Activated CD4-positive, alpha-beta T cell treated with anti-CD3 and anti-CD28 coated beads, Interleukin-2, amount 50 U/mL, for 48 hours (primary cell): Measurements from ENCODE around the gene ABHD1.
"Not testable (repeated sequence)": the region's sequence is repeated elsewhere in the genome, so short reads cannot be mapped to it uniquely, and the experiment has no call there.

ENCODE experiments used
- DNase-seq, 2 experiments: peaks; one replicate each; pipeline ENCODE4 v3.0.0-alpha.2; 2020

ABHD1 gene

DNA sequence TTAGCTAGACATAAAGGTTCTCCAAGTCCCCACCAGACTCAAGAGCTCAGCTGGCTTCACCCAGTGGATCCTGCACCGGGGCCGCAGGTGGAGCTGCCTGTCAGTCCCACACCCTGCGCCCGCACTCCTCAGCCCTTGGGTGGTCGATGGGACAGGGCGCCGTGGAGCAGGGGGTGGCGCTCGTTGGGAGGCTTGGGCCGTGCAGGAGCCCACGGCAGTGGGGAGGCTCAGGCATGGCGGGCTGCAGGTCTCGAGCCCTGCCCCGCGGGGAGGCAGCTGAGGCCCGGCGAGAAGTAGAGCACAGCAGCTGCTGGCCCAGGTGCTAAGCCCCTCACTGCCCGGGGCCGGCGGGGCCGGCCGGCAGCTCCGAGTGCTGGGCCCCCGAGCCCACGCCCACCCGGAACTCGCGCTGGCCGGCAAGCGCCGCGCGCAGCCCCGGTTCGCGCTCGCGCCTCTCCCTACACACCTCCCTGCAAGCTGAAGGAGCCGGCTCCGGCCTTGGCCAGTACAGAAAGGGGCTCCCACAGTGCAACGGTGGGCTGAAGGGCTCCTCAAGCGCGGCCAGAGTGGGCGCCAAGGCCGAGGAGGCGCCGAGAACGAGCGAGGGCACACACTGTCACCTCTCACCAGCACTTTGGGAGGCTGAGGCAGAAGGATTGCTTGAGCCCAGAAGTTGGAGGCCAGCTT, 12.1 kb upstream of the ABHD1 start:
- not testable (repeated sequence) for DNase-seq

GRCh38 chr2:27115519-27115918, 8.1 kb upstream of the ABHD1 start:
- DNase-seq, result no peak

DNA sequence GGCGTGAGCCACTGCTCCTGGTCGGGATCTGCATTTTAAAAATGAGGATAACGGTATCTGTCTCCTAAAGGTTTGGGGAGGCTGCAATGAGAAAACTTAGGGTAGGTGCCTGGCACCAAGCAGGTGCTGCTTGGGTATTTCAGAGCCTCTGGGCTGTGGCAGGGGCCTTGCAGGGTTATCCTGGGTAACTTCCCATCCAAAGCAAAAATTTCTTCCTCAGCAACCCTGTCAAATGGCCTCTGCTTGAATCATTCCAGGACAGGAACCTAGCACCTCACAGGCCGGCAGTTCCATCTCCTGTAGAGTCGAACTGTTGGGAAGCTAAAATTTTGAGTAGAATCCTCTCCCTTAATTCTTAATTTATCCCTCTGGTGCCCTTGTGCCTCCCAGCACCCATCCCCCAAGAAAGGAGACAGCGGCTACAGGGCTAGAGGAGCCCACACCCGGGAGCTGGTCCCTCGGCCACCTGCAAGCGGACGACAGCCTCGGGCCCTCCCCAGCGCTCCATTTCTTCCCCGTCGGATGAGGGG, 5.6 kb upstream of the ABHD1 start:
- no peak for DNase-seq

DNA sequence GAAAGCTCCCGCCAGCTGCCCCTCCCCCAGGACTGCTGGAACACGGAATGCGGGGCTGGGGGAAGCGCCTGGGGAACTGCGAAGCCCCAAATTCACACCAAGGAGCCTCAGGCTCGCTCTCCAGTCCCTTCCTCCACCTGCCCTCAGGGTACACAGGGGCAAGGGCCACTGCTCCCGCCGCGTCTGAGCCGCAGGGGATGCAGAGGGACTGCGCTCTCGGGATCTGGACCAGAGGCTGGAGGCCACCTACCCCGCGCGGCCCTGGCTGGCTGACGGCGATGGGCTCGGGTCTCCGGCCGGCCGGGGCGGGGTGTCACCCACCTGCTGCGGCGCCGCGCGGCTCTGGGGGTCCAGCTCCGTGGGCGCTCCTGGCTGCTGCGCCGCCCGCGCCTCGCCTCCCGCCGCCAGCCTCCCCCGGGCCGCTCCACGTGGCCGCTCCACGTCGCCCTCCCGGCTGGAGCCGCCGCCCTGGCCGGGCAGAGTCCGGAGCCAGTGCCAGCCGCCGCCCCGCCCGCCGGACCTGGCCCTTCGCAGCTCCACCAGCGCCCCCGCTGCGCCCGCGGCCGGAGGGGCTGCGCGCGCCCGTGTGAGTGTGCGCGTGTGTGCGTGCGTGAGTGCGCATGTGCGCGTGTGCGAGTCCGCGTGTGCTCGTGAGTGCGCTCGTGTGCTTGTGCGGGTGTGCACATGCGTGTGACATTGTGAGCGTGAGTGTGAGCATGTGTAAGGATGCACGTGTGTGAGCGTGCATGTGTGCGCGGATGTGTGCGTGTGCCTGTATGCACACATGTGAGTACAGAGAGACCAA, 4.9 kb upstream of the ABHD1 start, which contains the start of gene CGREF1:
CGREF1 (minus strand) TSS at position 604 of the 805 bp plus-strand sequence. CDS start 14,762 bp downstream, outside the sequence.
- DNase-seq, result peak; percentile 15 to 23

GRCh38 chr2:27119330-27119670, 4.3 kb upstream of the ABHD1 start:
- DNase-seq, result not testable (repeated sequence)

DNA sequence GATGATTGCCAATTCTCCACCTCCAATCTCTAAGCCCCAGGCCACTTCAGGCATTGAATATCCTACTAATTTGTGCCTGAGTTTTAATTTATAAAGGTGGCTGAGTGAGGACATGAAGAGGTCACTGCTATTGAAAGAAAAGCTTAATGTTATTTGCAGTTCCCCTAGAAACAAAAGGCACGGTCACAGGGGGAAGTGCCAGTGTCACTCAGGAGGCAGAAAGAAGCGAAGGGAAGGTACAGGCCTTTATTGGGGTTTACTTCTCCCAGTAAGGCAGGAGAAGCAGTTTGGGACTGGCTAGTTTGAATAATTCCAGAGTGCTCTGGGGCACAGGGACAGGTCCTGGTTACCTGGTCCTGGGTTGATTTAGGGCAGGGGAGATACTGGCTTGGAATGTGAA, 1.7 kb upstream of the ABHD1 start:
- DNase-seq, result no peak

DNA sequence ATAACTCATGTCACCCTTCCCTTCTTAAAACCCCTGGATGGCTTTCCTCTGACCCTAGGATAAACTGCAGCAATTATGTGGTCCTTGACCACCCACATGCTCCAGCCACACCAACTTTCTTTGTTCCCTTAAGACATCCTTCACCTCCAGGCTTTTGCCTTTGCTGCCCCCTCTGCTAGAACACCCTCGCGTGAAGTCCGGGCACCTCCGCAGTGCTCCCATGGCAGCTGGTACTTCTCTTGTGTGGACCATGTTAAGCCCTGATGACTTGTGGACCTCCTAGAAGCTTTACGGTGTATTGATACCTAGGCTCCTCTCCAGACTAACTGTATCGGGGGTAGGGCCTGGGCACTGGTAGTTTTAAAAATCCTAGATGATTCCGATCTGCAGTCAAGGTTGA, 824 bp upstream of the ABHD1 start:
- DNase-seq, result no peak

GRCh38 chr2:27125104-27125503, 1.5 kb downstream of the ABHD1 start:
- no peak for DNase-seq

DNA sequence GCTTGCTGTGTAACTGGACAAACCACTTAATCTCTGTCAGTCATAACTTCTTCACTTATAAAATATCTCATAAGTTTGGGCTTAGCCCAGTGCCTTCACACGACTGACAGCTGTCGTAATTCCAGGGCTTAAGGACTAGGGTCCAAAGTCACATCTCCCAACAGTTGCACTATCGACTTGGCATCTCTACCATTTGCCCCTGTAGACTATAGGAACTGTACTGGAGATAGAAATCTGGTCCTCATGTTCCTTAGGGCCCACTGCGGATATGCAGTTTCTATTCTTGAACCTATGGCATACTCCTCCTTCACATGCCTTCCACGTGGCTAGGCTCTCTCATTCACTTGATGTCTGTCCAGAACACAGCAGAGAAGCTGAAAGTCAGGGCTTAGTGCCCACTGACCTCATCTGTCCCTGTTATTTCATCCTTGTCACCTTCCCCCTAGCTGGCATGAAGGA, 2.7 kb downstream of the ABHD1 start:
- no peak for DNase-seq

DNA sequence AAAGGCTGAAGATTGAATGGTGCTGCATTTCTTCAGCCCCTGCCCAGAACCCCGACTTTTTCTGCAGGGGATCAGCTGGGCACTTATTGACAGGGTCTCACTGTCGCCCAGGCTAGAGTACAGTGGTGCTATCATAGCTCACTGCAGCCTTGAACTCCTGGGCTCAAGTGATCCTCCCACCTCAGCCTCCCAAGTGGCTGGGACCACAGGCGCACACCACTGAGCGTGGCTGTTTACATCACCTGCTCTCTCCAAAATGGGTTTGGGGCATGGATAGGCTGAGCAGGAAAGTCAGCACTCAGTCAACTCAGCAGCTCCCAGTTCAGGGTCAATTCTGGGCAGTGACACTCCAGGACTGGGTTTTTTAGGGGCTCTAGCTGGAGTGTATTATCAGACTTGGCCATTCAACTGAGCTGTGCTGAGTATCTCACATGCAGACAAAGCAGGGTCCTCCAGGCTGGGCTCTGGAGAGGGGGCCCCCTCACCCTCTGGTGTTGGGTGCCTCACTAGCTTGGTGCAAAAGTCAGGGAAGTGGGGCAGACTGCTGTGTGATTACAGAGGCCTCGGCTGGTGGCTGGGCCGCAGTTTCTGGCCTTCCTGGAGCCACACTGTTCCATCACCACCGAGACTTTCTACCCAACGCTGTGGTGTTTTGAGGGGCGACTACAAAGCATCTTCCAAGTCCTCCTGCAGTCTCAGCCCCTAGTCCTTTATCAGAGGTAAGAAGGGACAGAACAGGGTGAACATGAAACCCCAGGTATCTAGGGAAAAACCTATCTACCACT, 4.5 kb downstream of the ABHD1 start:
- DNase-seq, result no peak

DNA sequence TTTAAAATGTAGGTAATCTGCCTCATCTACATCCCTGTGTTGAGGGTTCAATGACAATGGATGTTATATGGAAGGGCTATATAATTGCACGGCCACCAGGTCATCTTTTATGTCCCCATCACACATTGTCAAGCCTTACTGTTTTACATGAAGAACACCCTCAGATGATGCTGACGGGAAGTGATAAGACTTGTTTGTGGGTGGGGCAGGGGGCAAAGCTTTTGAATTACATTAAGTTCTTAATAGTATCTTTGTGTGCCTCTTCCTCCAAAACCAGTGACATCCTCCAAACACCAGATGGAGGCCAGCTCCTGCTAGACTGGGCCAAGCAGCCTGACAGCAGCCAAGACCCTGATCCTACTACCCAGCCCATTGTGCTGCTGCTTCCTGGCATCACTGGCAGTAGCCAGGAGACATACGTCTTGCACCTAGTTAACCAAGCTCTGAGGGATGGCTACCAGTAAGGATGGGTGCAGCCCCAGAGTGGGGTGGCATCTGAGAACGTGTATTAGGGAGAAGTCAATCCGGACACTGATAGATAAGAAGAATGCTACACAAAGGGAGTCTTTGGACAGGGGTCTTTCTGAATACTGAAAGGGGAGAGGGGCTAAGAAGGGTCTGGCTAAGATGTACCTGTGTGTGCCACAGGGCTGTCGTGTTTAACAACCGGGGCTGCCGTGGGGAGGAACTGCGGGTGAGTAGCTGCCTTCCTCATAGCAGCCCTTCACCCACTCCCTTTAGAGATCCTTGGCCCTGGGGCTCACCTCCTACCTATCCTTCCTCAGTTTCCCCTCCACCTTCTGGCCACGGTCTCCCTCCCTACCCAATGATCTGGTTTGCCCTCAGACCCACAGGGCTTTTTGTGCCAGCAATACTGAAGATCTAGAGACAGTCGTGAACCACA, 5.3 kb downstream of the ABHD1 start:
- DNase-seq, result no peak

DNA sequence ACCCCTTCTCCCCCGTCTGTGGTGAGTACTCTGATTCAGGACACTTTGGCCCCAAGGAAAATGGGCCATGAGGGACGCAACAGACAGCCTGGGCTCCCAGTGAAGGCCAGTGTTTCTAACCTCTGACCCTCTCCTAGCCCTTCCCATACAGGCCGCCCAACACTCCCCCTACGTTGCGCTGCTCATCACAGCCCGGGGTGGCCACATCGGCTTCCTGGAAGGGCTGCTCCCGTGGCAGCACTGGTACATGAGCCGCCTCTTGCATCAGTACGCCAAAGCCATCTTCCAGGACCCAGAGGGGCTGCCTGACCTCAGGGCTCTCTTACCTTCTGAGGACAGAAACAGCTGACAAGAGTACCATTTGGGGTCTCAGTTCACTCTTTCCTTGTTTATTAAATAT, 6.8 kb downstream of the ABHD1 start:
- DNase-seq, result no peak

DNA sequence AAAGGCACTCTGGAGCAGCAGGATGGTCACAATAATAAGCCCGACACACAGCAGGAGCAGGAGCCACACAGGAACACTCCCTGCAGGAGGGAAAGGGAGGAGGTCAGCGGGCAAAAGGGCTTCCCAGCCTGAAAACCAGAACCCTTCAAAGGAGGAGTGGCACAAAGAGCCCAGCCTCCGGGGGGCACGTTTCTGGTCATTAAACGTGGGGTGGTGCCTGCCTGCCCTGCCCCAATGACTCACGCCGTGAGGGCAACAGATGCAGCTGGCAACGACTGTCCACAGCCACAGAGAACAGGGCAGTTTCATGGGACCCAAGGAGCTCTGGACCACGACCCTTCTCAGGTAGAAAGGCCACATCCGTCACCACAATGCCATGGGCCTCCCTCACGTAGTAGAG, 7.8 kb downstream of the ABHD1 start:
- DNase-seq, result no peak

GRCh38 chr2:27133195-27133875, 9.7 kb downstream of the ABHD1 start:
- peak; percentile 34 to 35 for DNase-seq

DNA sequence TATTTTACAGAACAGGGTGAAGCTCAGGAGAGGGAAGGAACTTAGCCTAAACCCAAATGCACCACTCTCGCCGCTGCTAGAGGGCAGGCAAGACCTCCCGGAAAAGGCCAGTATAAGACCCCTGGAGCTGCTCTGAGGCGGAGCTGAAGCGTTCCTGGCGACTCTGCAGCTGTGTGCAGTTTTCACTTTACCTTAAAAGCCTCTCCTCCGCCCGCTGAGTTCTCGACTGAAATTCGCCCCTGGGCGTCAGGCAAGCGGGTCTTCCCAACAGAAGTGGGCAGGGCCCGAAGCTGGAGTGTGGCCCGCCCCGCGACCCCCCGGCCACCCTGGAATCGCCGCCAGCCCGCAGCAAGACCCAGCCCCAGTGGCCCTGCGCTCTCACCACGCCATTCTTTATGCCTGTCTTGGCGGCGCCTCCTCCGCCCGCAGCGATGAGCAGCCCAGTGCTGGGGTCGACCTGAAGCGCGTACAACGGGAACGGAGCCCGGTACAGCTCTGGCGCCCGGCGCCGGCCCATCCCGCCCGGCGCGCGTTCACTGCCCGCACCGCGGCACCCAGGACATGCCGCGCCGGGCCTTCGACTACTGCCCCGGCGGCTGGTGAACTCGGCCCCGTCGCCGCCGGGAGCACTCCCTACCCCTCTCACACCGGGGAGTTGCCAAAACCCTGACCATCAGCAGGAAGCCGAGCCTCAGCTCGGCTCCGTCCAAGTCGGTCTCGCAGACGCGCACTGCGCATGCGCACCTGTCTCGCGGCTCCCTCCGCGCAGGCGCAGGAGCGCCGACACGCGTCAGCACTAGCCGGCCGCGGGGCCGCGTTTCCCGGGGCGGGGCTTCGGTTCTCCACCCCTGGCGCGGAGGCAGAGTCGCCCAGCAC, 10.5 kb downstream of the ABHD1 start, which contains the start of gene PREB:
PREB (minus strand) TSS at position 732 of the 876 bp plus-strand sequence; CDS start at position 517, 215 bp downstream.
- DNase-seq, result peak; percentile 98

GRCh38 chr2:27134781-27135477, 11.3 kb downstream of the ABHD1 start:
- DNase-seq, result no peak

- no peak for DNase-seq
Observed at GRCh38 chr2:27135478-27135955, 11.9 kb downstream of the ABHD1 start.

DNA sequence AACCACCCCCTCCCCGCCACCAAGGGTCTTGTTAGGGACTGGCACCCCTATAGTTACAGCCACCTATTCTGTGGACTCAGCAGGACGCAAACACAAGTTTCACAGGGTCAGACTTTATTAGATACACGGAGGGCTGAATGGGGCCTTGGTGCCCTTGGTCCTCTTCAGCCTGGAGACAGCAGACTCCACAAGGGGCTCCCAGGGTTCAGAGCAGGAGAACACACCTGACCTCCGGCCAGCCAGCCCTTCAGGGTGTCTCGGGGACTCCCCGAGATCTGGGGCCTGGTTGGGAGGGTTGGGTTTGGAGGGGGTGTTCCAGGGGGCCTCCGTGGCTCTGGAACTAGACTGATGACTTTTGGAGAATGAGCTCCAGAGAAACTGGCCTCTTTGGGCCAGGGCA, 13.1 kb downstream of the ABHD1 start:
- DNase-seq, result no peak

GRCh38 chr2:27137322-27137935, 13.8 kb downstream of the ABHD1 start:
- DNase-seq, result no peak
